ENCODE results near the gene PRSS50.

Gene PRSS50

DNA sequence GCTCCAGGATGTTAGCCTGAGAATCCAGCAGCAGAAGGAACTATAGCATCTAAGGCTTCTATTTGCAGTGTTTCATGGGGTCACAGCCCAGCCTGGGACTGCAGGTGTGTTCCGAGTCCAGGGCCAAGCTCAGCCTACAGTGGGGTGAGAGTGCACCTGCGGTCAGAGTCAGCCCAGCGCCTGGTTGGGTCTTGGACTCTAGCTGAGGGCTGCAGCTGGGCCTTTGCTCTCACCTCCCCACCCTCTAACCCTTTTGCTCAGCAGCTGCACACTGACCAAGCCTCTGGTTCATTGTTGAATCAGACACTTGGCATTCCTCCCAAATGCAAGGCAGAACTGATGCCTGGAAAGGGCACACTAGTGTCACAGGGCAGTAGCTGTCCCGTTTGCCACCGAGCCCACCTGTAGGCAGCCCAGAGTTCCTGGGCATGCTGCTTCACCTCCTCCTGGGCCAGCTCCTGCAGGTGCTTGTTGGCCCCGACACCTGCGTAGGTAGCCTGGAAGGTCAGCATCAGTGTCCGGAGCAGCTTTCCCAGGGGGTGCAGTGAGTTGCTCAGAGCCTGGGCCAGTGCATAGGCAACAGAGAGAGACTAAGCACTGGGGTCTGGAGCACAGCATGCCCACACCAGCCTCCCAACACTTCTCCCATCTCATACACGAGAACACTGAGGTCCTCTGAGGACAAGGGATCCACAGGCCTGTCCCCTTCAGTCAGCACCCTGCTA is 41.7 kb downstream of the PRSS50 start:
- TF ChIP-seq RAD21 (IDR thresholded peaks at IDR 0.05; ENCODE audit: low read depth) (no peak), NFIC (IDR thresholded peaks at IDR 0.05) (no peak), TCF12 (IDR thresholded peaks at IDR 0.05; ENCODE audit: low read depth) (no peak), YY1 (IDR thresholded peaks at IDR 0.05; ENCODE audit: low read depth) (no peak), TEAD4 (IDR thresholded peaks at IDR 0.05) (no peak), ZBTB7A (IDR thresholded peaks at IDR 0.05; ENCODE audit: low read depth) (no peak), EGR1 (IDR thresholded peaks at IDR 0.05) (no peak), FOXM1 (IDR thresholded peaks at IDR 0.05; ENCODE audit: borderline replicate concordance, low read depth) (no peak), TAF1 (IDR thresholded peaks at IDR 0.05; ENCODE audit: low read depth) (no peak), CEBPB (IDR thresholded peaks at IDR 0.05) (no peak), EP300 (IDR thresholded peaks at IDR 0.05; ENCODE audit: borderline replicate concordance) (no peak), CREB1 (IDR thresholded peaks at IDR 0.05; ENCODE audit: low read depth) (no peak)
- TF ChIP-seq, protein P1, sequence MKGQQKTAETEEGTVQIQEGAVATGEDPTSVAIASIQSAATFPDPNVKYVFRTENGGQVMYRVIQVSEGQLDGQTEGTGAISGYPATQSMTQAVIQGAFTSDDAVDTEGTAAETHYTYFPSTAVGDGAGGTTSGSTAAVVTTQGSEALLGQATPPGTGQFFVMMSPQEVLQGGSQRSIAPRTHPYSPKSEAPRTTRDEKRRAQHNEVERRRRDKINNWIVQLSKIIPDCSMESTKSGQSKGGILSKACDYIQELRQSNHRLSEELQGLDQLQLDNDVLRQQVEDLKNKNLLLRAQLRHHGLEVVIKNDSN (IDR thresholded peaks at IDR 0.05) = no peak
- TF ChIP-seq, protein P2, sequence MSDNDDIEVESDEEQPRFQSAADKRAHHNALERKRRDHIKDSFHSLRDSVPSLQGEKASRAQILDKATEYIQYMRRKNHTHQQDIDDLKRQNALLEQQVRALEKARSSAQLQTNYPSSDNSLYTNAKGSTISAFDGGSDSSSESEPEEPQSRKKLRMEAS (IDR thresholded peaks at IDR 0.05) = no peak
- TF ChIP-seq, protein P3, sequence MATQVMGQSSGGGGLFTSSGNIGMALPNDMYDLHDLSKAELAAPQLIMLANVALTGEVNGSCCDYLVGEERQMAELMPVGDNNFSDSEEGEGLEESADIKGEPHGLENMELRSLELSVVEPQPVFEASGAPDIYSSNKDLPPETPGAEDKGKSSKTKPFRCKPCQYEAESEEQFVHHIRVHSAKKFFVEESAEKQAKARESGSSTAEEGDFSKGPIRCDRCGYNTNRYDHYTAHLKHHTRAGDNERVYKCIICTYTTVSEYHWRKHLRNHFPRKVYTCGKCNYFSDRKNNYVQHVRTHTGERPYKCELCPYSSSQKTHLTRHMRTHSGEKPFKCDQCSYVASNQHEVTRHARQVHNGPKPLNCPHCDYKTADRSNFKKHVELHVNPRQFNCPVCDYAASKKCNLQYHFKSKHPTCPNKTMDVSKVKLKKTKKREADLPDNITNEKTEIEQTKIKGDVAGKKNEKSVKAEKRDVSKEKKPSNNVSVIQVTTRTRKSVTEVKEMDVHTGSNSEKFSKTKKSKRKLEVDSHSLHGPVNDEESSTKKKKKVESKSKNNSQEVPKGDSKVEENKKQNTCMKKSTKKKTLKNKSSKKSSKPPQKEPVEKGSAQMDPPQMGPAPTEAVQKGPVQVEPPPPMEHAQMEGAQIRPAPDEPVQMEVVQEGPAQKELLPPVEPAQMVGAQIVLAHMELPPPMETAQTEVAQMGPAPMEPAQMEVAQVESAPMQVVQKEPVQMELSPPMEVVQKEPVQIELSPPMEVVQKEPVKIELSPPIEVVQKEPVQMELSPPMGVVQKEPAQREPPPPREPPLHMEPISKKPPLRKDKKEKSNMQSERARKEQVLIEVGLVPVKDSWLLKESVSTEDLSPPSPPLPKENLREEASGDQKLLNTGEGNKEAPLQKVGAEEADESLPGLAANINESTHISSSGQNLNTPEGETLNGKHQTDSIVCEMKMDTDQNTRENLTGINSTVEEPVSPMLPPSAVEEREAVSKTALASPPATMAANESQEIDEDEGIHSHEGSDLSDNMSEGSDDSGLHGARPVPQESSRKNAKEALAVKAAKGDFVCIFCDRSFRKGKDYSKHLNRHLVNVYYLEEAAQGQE (IDR thresholded peaks at IDR 0.05; ENCODE audit: low read depth) = no peak

DNA sequence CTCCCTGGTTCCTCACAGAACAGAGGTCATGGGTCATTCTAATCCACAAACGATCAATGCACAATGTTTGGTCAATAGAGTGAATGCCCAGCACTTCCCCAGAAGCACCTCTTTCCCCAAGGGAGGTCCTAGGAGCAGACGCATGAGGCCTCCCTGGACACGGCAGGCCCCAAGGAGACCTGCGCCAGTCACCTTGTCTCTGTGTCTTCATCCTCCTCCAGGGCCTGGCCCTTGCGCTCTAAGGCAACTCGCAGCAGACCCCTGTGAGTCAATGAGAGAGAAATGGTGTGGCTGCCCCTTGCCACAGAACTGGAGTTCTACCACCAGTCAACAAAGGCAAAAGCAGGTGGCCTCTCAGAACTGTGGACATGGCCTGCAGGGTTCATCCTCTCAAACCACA is 42.2 kb downstream of the PRSS50 start:
- TF ChIP-seq, protein P1 (IDR thresholded peaks at IDR 0.05) = no peak
- TF ChIP-seq TCF12 (IDR thresholded peaks at IDR 0.05; ENCODE audit: low read depth) = no peak
- no peak for TF ChIP-seq ZBTB7A (IDR thresholded peaks at IDR 0.05; ENCODE audit: low read depth)
- TF ChIP-seq NFIC (IDR thresholded peaks at IDR 0.05) = no peak

DNA sequence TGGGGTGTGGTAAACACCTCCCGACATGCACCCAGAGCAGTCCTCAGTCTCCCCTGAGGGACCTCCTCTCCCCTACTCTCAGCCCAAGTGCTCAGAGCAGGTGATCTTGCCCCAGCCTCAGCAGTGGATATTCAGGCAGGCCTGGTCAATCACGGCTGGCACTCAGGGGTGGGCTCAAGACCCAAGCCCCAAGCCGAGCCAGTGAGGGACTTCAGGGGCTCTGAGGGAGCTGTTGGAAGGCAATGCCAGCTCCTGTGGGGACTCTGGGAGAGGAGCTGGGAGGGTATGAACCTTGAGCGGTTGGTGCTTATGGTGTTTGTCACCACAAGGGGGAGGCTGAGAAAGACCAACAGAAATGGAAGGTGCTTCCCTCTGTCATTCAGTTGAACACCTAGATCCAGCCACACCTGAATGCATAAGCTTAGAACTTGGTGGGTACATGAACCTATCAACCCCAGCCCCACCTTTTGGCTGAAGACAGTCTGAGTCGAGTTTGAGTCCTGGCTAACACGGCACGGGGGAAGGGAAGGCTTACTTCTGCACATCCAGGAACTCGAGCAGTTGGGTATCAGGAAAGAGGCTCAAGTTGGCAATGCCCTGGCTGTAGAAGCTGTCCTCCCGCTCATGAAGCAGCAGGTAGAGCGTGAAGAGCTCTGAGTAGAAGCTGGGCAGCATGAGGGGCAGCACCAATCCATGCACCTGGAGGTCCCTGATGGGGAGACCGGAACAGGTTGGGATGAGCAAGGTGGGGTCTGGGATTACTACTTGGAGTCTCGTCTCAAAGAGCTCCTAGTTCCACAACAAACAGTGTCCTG is 43.4 kb downstream of the PRSS50 start:
- TF ChIP-seq, protein P3 (IDR thresholded peaks at IDR 0.05; ENCODE audit: low read depth) = no peak
- peak; percentile 18; the same call in 1 of the 2 replicates for TF ChIP-seq RAD21 (IDR thresholded peaks at IDR 0.05; ENCODE audit: low read depth)

DNA sequence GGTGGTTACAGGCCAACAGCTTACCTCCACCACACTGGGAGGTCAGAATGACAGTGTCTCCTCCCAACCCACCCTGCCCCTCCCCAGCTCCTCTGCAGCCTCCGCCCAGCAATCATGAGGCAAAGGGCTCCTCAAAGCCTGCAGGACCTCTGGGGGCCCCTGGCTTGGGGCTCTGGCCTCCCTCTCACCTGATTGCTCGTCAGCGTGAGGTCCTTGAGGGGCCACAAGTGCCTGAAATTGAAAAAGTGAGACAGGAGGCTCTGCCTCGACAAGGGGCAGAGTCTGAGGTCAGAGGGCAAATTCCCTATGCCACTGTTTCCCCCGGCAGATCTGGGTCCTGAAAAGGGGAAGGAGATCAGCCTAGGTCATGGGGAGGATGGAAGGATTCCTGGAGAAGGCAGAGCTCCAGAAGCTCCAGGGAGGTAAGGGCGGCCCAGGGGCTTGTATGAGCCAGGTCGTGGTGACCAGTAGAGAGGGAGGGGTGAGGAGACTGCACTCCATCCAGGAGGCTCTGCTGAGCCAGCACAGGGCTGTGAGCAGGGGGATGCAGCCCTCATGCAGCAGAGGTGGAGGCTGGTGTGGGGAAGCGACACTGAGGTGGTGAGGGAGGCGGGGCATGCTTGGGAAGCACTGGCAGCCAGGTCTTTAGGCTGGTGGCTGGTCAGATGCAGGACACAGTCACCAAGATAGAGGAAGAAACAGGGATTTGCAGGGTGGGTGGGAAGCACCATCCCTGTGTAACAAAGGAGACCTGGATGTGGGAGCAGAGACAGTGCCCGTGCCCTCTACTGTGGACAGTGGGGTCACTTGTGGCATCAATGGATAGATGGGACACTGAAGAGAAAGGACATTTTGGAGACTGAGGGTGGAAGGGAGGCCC is 44.3 kb downstream of the PRSS50 start:
- TF ChIP-seq TEAD4 (IDR thresholded peaks at IDR 0.05) (no peak), CREB1 (IDR thresholded peaks at IDR 0.05; ENCODE audit: low read depth) (no peak), TCF12 (IDR thresholded peaks at IDR 0.05; ENCODE audit: low read depth) (no peak), EGR1 (IDR thresholded peaks at IDR 0.05) (no peak), YY1 (IDR thresholded peaks at IDR 0.05; ENCODE audit: low read depth) (no peak), ZBTB7A (IDR thresholded peaks at IDR 0.05; ENCODE audit: low read depth) (no peak), RAD21 (IDR thresholded peaks at IDR 0.05; ENCODE audit: low read depth) (no peak), TAF1 (IDR thresholded peaks at IDR 0.05; ENCODE audit: low read depth) (no peak), FOXM1 (IDR thresholded peaks at IDR 0.05; ENCODE audit: borderline replicate concordance, low read depth) (no peak)

DNA sequence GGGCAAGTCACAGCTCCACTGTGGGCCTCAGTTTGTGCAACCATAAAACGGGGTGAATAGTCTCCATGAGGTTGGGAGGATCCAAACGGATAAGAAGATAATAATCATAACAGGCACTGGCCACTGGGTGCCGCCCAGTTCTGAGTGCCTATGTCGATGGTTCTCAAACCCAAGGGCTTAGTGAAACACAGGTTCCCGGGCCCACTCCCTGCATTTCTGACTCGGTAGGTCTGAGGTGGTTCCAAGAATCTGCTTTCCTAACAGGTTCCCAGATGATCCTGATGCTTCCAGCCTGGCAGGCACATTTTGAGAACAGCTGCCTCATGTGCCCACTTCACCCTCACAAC is 45.3 kb downstream of the PRSS50 start:
- TF ChIP-seq EGR1 (IDR thresholded peaks at IDR 0.05) = no peak

All from Ishikawa (cell line).